ENCODE data around the gene GPRC5D. TPM values are rescaled to one million over a fixed set of nuclear protein-coding genes. Genes with fewer than 3 reads are reported as not detected.
A peak's percentile ranks its signal among the peaks of the same experiment; 100 is the strongest.

Gene GPRC5D
- total RNA-seq, 1 experiment from 2014 or later = 0.33 TPM

GRCh38 chr12:12975322-12976077, 23.5 kb upstream of the GPRC5D start:
- POLR2A ChIA-PET = interaction anchor here (0.6 to 1.0 kb wide), 5 partner anchors 42 to 1815 kb away, joined by 3 to 7 read pairs (median 4); no protein-coding TSS in a partner anchor
- H3K9me3 Mint-ChIP-seq = peaks cover 20% of the 10 kb centered on the region
- peak; percentile 99 for ATAC-seq
- H3K36me3 Mint-ChIP-seq = peaks cover 53% of the 10 kb centered on the region
- peak; percentile 62 for DNase-seq (ENCODE audit: low spot score)
- H3K4me3 Mint-ChIP-seq = no peak overlapping the region
- H3K27me3 Mint-ChIP-seq (ENCODE audit: low read depth) = peaks cover 3% of the 10 kb centered on the region; the same call in 1 of the 2 replicates
- CTCF ChIA-PET = interaction anchor here (0.5 to 3.0 kb wide), 50 partner anchors 8 to 315 kb away, joined by 3 to 33 read pairs (median 5); partner anchors contain the start of gene GPRC5A
- no peaks in the 10 kb centered on the region for H3K4me1 Mint-ChIP-seq
- H3K27ac Mint-ChIP-seq = no peak overlapping the region
- TF ChIP-seq, protein P1, sequence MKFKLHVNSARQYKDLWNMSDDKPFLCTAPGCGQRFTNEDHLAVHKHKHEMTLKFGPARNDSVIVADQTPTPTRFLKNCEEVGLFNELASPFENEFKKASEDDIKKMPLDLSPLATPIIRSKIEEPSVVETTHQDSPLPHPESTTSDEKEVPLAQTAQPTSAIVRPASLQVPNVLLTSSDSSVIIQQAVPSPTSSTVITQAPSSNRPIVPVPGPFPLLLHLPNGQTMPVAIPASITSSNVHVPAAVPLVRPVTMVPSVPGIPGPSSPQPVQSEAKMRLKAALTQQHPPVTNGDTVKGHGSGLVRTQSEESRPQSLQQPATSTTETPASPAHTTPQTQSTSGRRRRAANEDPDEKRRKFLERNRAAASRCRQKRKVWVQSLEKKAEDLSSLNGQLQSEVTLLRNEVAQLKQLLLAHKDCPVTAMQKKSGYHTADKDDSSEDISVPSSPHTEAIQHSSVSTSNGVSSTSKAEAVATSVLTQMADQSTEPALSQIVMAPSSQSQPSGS (CRISPR knock-in tag; IDR thresholded peaks at IDR 0.05; ENCODE audit: borderline replicate concordance, low read depth) = no peak
- no peak for TF ChIP-seq CDX4 (CRISPR knock-in tag; IDR thresholded peaks at IDR 0.05; ENCODE audit: borderline replicate concordance)
- no peak for TF ChIP-seq EMX1 (CRISPR knock-in tag; IDR thresholded peaks at IDR 0.05)
- no peak for TF ChIP-seq FOXJ3 (CRISPR knock-in tag; IDR thresholded peaks at IDR 0.05; ENCODE audit: borderline replicate concordance)
- no peak for TF ChIP-seq ZNF263 (CRISPR knock-in tag; IDR thresholded peaks at IDR 0.05; ENCODE audit: low read depth)
- no peak for TF ChIP-seq NFYB (CRISPR knock-in tag; conservative IDR thresholded peaks at IDR 0.05; ENCODE audit: low read depth)
- TF ChIP-seq TEAD1 (CRISPR knock-in tag; IDR thresholded peaks at IDR 0.05) = no peak
- TF ChIP-seq ZNF423 (CRISPR knock-in tag; IDR thresholded peaks at IDR 0.05) = no peak
- TF ChIP-seq FOXP4 (CRISPR knock-in tag; IDR thresholded peaks at IDR 0.05) = no peak
- TF ChIP-seq, protein P2, sequence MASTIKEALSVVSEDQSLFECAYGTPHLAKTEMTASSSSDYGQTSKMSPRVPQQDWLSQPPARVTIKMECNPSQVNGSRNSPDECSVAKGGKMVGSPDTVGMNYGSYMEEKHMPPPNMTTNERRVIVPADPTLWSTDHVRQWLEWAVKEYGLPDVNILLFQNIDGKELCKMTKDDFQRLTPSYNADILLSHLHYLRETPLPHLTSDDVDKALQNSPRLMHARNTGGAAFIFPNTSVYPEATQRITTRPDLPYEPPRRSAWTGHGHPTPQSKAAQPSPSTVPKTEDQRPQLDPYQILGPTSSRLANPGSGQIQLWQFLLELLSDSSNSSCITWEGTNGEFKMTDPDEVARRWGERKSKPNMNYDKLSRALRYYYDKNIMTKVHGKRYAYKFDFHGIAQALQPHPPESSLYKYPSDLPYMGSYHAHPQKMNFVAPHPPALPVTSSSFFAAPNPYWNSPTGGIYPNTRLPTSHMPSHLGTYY (CRISPR knock-in tag; IDR thresholded peaks at IDR 0.05) = no peak
- TF ChIP-seq USF2 (CRISPR knock-in tag; IDR thresholded peaks at IDR 0.05) = no peak
- TF ChIP-seq, protein P3, sequence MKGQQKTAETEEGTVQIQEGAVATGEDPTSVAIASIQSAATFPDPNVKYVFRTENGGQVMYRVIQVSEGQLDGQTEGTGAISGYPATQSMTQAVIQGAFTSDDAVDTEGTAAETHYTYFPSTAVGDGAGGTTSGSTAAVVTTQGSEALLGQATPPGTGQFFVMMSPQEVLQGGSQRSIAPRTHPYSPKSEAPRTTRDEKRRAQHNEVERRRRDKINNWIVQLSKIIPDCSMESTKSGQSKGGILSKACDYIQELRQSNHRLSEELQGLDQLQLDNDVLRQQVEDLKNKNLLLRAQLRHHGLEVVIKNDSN (CRISPR knock-in tag; IDR thresholded peaks at IDR 0.05) = no peak
- TF ChIP-seq NR3C1 (CRISPR knock-in tag; conservative IDR thresholded peaks at IDR 0.05; ENCODE audit: low read depth) = no peak
- TF ChIP-seq TCF7 (CRISPR knock-in tag; IDR thresholded peaks at IDR 0.05; ENCODE audit: low read depth) = no peak

DNA sequence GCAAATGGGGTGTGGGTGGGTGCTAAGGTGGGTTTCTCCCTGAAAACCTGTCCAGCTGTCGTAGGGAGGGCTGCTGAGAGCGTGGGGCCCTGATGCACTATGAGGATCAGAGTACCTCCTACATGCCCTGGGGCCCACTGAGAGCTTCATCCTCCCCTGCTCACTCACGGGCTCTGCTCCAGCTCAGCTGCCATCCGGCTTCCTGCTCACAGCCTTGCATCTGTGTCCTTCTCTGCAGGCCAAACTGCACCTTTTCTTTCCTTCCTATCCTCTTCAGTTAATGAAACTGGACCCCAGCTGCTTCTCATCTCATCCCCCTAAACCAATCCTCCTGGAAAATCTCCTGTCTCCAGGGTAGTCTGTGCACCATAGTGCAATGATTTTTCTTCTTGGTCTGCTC, 22.2 kb upstream of the GPRC5D start:
- DNase-seq (ENCODE audit: low spot score) (no peak), ATAC-seq (no peak)
- Mint-ChIP-seq H3K9me3 (peaks cover 20% of the 10 kb centered on the region), H3K27me3 (ENCODE audit: low read depth) (peaks cover 3% of the 10 kb centered on the region; the same call in 1 of the 2 replicates), H3K36me3 (peaks cover 53% of the 10 kb centered on the region), H3K4me1 (no peaks in the 10 kb centered on the region), H3K4me3 (no peak overlapping the region), H3K27ac (no peak overlapping the region)
- TF ChIP-seq, protein P4, sequence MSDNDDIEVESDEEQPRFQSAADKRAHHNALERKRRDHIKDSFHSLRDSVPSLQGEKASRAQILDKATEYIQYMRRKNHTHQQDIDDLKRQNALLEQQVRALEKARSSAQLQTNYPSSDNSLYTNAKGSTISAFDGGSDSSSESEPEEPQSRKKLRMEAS (CRISPR knock-in tag; IDR thresholded peaks at IDR 0.05) = no peak
- TF ChIP-seq CREB1 (CRISPR knock-in tag; IDR thresholded peaks at IDR 0.05) (no peak), CDX4 (CRISPR knock-in tag; IDR thresholded peaks at IDR 0.05; ENCODE audit: borderline replicate concordance) (no peak)
- ChIA-PET CTCF (interaction anchor here (1.4 to 3.0 kb wide), 2 partner anchors 13 to 58 kb away, joined by 3 to 33 read pairs; no protein-coding TSS in a partner anchor), POLR2A (no interaction called here)

Data from WTC11 (cell line).